GM12801 (cell line): ENCODE measurements around the gene USB1.

Experiments
- TF ChIP-seq, protein P1 (sequence below): IDR thresholded peaks from one replicate; pipeline ENCODE4 v1.5.1; 2011; ENCODE audit warnings: control low read depth; ENCODE audit not compliant: insufficient read length; ENCODE audit errors: extremely low read depth

Gene USB1

DNA sequence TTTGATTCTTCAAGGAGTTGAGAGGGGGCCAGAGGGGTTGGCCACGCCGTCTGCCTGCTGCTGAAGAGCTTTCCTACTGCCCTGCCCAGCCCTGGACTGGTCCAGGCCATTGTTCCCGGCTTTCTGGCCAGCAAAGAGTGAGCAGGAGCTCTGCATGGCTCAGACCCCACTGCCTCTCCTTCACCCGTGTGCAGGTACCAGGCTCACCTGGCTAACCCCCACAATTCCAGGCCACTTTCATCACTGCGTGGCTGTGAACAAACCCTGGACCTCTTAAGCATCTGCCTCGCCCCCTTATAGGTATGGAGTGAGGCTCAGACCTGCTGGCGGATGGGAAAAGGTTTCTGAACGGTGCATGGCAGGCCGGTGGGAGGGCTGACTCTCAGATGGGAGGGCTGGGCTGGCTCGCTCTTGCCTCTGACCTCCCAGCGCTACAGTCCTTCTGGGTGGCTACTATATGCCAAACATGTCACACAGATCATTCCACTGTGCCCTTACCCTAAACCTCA, 9.6 kb upstream of the USB1 start:
- TF ChIP-seq, protein P1, sequence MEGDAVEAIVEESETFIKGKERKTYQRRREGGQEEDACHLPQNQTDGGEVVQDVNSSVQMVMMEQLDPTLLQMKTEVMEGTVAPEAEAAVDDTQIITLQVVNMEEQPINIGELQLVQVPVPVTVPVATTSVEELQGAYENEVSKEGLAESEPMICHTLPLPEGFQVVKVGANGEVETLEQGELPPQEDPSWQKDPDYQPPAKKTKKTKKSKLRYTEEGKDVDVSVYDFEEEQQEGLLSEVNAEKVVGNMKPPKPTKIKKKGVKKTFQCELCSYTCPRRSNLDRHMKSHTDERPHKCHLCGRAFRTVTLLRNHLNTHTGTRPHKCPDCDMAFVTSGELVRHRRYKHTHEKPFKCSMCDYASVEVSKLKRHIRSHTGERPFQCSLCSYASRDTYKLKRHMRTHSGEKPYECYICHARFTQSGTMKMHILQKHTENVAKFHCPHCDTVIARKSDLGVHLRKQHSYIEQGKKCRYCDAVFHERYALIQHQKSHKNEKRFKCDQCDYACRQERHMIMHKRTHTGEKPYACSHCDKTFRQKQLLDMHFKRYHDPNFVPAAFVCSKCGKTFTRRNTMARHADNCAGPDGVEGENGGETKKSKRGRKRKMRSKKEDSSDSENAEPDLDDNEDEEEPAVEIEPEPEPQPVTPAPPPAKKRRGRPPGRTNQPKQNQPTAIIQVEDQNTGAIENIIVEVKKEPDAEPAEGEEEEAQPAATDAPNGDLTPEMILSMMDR: no peak

DNA sequence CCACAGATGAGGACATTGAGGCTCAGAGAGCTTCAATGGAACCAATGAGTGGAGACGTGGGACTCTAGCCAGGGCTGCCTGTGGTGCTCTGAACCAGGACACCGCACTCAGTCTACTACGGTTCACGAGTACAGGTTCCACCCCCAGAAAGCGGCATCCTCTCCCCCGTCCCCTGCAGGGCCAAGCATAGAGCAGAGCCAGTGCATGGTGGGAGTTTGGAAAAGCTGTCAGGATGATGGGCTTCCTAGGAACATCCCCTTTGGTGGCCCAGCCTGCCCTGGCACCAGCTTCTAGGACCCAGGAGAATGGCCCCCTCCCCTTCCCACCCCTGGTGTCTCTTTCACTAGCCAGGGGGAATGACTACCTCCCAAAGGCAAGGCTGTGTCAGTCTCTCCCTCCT, 9.1 kb upstream of the USB1 start:
- TF ChIP-seq, protein P1: no peak

DNA sequence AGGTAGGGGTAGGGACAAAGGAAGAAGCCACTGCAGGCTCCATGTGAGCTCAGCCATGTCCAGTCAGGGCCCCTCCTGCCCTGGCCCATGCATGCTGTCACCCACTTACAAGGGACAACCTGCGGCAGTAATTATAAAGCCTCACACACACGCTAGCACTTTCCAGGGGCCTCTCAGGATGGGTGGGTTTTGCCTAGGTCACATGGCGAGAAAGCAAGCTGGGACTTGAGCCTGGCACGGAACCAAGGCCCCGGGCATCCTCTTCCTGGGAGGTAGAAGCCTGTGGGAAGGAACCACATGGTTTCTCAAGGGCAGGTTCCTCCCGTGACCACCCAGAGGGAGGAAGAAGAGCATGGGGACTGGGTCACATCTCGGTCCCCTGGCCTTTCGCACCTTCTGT, 7.8 kb upstream of the USB1 start:
- TF ChIP-seq, protein P1: no peak

DNA sequence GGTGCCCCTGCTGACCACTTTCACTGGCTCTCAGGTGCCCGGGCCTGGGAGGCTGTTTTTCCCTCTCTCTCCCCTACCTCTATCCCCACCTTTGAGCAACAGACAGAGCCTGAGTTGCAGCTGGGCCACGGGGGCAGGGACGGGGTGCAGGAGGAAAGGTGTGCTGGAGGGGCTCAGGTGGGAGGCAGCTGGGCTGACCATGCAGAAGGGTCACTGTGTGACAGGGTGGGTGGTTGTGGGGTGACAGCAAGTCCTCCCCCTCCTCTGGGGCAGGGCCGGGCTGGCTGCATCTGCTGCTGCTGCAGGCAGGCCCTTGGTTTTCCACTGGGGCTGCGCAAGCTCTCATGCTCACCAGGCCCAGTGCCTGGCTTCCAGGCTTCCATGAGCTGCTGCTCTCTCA, 7.3 kb upstream of the USB1 start:
- TF ChIP-seq, protein P1: no peak

DNA sequence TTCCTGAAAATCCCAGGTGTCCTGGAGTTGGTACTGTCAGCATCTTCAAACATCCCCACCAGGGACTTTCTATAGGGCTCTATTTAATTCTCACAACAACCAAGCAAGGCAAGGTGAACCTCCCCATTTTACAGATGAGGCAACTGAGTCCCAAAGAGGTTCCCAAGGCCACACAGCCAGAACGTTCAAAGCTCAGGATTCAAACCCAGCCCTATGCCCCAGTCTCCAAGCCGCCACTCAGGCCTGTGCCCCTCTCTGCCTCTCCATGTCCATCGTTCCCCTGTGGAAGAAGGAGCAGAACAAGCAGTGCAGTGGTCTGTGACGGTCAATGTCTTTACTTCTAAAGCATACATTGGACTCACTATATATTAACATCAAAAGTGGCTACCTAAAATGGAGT, 6.8 kb upstream of the USB1 start:
- TF ChIP-seq, protein P1: no peak

DNA sequence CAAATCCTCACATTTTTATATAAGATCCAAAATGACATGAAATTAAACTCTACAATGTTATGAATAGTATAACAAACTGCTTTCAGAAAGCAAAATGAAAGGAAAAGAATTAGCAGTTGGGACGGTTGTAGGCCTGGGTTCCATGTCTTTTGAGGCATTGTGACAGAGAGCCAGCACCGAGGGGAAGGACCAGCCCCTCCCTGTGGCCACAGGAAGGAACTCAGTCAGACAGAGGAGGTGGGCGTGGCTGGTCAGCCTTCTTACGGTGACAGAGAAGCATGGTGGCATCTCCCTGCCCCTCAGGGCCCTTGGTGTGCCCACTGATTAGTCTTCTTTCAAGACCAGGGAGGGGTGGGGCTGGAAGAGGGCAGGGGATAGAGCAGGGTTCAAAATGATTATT, 6.4 kb upstream of the USB1 start:
- TF ChIP-seq, protein P1: no peak

DNA sequence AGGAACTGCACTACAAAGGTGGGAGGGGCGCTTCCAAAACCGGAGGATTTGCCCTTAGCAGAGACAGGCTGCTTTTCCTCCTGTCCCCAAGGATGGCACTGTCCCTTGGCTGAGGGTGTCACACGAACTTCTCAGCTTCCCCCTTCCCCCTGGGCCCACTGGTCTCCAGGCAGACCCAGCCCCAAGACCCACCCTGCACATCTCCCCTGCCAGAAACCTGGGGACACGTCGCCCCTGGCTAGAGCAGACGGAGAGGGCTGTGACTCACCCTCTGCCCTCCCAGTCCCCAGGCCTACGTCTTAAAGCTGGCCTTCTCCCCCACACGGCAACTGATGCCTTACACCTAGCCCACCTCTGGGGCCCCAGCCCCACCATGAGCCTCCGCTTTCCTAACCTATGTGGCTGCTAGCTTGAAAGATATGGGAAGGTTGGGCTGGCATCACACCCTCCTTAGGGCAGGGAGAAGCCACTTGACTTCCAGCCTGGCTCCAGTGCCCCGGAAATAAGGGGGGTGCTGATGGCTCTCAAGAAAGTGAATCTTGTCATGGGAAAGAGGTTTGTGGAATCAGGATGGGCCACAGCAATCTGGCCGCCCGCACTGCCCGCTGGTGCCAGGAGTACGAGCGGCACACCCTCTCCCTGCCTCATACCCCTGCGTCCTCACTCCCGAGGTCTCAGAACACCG, 5.3 kb upstream of the USB1 start:
- TF ChIP-seq, protein P1: no peak
